Common myeloid progenitor, CD34-positive (primary cell): Measurements from ENCODE around the gene NR1H3.

Source experiments
- CTCF ChIA-PET: fragments of 350-600 bp; sonication (Branson Sonifier 250); formaldehyde crosslinking; loops from one replicate; lab custom pipeline; 2021; ENCODE audit warnings: antibody characterized with exemption; lab: Charles Lee
- POLR2A ChIA-PET: fragments of 350-600 bp; sonication (Branson Sonifier 250); formaldehyde crosslinking; loops from one replicate; lab custom pipeline; 2021; ENCODE audit warnings: antibody characterized with exemption; lab: Charles Lee
- DNase-seq, 3 donors: peaks; one replicate each; pipeline versions ENCODE4 v3.0.0 to v3.0.0-alpha.2; 2013
- H3K27ac ChIP-seq, 2 experiments: 1 replicate in 1 of 2; 2 replicates in 1 of 2; pipeline ENCODE4 v1.7.0; 2013; ENCODE audit warnings: inconsistent platforms in 2 of 2, low read length in 2 of 2, mild to moderate bottlenecking in 2 of 2, low read depth in 1 of 2, moderate library complexity in 1 of 2; ENCODE audit not compliant: severe bottlenecking in 2 of 2, insufficient read depth in 1 of 2, poor library complexity in 1 of 2
- H3K27me3 ChIP-seq, 5 experiments: replicated peaks in 2 of 5; 1 replicate in 3 of 5; 2 replicates in 2 of 5; pipeline versions ENCODE4 v1.6.1 to v1.7.0; 2013; ENCODE audit warnings: low read length in 4 of 5, mild to moderate bottlenecking in 2 of 5, moderate library complexity in 2 of 5, inconsistent platforms in 1 of 5; ENCODE audit not compliant: insufficient read depth in 5 of 5, control insufficient read depth in 4 of 5
- H3K36me3 ChIP-seq, 4 experiments: 1 replicate in 2 of 4; 2 replicates in 2 of 4; pipeline versions ENCODE4 v1.6.1 to v1.7.0; 2013; ENCODE audit warnings: low read length in 3 of 4, control low read depth in 1 of 4, mild to moderate bottlenecking in 1 of 4; ENCODE audit not compliant: control insufficient read depth in 4 of 4, insufficient read depth in 4 of 4
- H3K4me1 ChIP-seq, 4 experiments: 1 replicate in 3 of 4; 2 replicates in 1 of 4; pipeline versions ENCODE4 v1.6.1 to v1.7.1; 2013; ENCODE audit warnings: low read length in 3 of 4, mild to moderate bottlenecking in 3 of 4, control low read depth in 1 of 4, inconsistent platforms in 1 of 4, moderate library complexity in 1 of 4; ENCODE audit not compliant: control insufficient read depth in 4 of 4, insufficient read depth in 4 of 4; ENCODE audit errors: control extremely low read depth in 1 of 4
- H3K4me3 ChIP-seq, 7 experiments: 1 replicate in 4 of 7; 2 replicates in 3 of 7; pipeline versions ENCODE4 v1.5.1 to v1.7.0; 2013; ENCODE audit warnings: mild to moderate bottlenecking in 7 of 7, low read length in 6 of 7, moderate library complexity in 6 of 7, inconsistent platforms in 2 of 7, low read depth in 2 of 7, control low read depth in 1 of 7; ENCODE audit not compliant: insufficient read depth in 4 of 7, control insufficient read depth in 1 of 7; ENCODE audit errors: extremely low read depth in 1 of 7
- H3K9me3 ChIP-seq, 5 experiments: 1 replicate in 4 of 5; 2 replicates in 1 of 5; pipeline versions ENCODE4 v1.6.1 to v1.7.1; 2013; ENCODE audit warnings: low read length in 4 of 5, mild to moderate bottlenecking in 2 of 5, inconsistent platforms in 1 of 5, low read depth in 1 of 5, moderate library complexity in 1 of 5; ENCODE audit not compliant: control insufficient read depth in 4 of 5, insufficient read depth in 2 of 5; ENCODE audit errors: control extremely low read depth in 1 of 5
- WGBS: methylation state at CpG from one replicate; pipeline ENCODE4 v1.1.5; 2013; ENCODE audit not compliant: insufficient coverage; 5-methylcytosine and 5-hydroxymethylcytosine counted together

The NR1H3 gene

DNA sequence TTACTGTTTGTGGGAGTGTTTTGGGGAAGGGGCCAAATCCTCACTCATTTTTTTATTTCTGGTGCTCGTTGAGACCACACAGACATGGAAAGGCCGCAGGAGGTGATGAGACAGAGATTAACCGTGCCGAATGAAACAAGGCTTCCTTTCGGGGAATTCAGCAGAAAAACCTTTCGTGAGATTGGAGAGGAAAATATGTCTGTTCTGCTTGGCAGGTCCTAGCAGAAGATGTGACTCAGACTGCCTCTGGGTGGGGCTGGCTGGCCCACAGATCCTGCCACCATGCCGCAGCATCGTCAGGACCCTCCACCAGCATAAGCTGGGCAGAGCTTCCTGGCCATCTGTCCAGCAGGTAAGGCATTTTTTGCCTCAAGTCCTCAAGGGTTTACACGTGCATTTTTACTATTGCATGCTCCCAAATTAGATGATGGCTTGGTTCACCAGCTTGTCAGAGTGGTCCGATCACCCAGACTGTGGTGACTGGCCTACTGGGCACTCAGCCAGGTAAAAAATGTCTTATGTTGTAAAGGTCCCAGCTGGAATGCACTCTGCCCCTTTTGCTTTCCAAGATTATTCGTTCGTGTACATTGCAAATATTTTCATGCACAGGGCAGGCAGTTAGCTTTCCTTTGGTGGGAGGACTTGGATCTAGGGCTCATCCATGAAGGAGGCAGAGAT lies 41.5 kb upstream of the NR1H3 start:
- Histone ChIP-seq H3K4me1 (peaks cover 10 to 27% (median 23%) of the 10 kb centered on the region in 4 experiments), H3K36me3 (peaks cover 10 to 28% (median 16%) of the 10 kb centered on the region in 4 experiments), H3K4me3 (peak overlapping the region; percentile 15 to 95 (median 90)), H3K9me3 (no peaks in the 10 kb centered on the region), H3K27ac (peak overlapping the region in 1 of 2 experiments; percentile 87), H3K27me3 (no peaks in the 10 kb centered on the region)
- DNase-seq = peak; percentile 48 to 79 (median 70)
- ChIA-PET POLR2A (interaction anchor here (0.5 to 0.6 kb wide), 2 partner anchors 14 to 219 kb away, joined by 3 read pairs; no protein-coding TSS in a partner anchor), CTCF (interaction anchor here (1.0 to 6.5 kb wide), 9 partner anchors 12 to 43 kb away, joined by 3 to 41 read pairs (median 6); partner anchors contain the start of genes ACP2 and NR1H3)
- WGBS = 5% methylated on average over 10 of the region's 12 CpGs

DNA sequence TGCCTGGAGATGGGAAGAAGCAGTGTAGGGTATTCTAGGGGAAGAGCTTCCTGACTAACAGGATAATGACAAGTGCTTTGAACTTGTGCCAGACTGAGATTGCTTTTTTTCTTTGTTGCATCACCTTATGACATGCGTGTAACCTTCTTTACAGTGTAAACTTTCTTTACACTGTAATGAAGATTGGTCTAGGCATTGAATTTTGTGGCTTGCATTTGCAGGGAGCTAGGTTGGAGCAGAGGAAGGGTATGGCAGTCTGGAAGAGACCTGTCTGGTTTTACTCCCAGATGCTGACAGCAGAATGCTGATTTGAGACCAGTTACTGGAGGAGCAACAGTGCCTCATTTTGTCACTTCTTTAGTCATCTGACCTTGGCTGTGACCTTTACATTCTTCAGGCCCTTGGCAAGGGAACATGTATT lies 37.4 kb upstream of the NR1H3 start:
- CTCF ChIA-PET = interaction anchor here (0.6 to 6.5 kb wide), 5 partner anchors 14 to 128 kb away, joined by 3 to 41 read pairs (median 3); no protein-coding TSS in a partner anchor
- WGBS = no CpG with 5 or more reads among the region's 1 CpG
- no peak overlapping the region for H3K4me3 ChIP-seq
- H3K4me1 ChIP-seq = peaks cover 8 to 22% (median 14%) of the 10 kb centered on the region in 4 experiments
- POLR2A ChIA-PET = no interaction called here
- H3K36me3 ChIP-seq = peaks cover 10 to 40% (median 27%) of the 10 kb centered on the region in 4 experiments
- H3K27me3 ChIP-seq = no peaks in the 10 kb centered on the region
- no peak for DNase-seq
- H3K9me3 ChIP-seq = no peaks in the 10 kb centered on the region
- H3K27ac ChIP-seq = no peak overlapping the region

DNA sequence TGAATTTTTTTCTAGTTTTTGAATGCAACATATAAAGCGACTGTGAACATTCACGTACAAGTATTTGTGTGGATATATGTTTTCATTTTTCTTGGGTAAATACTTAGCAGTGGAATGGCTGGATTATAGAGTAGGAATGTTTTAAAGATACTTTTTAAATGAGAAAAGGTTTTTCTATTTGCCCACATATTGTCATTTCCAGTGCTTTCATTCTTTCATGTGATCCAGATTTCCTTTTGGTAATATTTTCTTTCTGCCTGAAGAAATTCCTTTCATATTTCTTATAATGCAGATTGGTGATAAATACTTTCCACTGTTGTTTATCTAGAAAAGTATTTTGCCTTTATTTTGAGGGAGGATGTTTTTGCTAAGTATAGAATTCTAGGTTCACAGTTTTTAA lies 35.1 kb upstream of the NR1H3 start:
- WGBS = 100% methylated on average over 2 of the region's 2 CpGs
- no peak for DNase-seq
- Histone ChIP-seq H3K4me1 (peaks cover 0 to 6% (median 0%) of the 10 kb centered on the region in 4 experiments), H3K4me3 (no peak overlapping the region), H3K27ac (no peak overlapping the region), H3K27me3 (no peaks in the 10 kb centered on the region), H3K9me3 (no peaks in the 10 kb centered on the region), H3K36me3 (peaks cover 10 to 47% (median 33%) of the 10 kb centered on the region in 4 experiments)
- POLR2A ChIA-PET = no interaction called here
- CTCF ChIA-PET = interaction anchor here (3.6 to 6.5 kb wide), 2 partner anchors 11 to 44 kb away, joined by 14 to 41 read pairs; no protein-coding TSS in a partner anchor

DNA sequence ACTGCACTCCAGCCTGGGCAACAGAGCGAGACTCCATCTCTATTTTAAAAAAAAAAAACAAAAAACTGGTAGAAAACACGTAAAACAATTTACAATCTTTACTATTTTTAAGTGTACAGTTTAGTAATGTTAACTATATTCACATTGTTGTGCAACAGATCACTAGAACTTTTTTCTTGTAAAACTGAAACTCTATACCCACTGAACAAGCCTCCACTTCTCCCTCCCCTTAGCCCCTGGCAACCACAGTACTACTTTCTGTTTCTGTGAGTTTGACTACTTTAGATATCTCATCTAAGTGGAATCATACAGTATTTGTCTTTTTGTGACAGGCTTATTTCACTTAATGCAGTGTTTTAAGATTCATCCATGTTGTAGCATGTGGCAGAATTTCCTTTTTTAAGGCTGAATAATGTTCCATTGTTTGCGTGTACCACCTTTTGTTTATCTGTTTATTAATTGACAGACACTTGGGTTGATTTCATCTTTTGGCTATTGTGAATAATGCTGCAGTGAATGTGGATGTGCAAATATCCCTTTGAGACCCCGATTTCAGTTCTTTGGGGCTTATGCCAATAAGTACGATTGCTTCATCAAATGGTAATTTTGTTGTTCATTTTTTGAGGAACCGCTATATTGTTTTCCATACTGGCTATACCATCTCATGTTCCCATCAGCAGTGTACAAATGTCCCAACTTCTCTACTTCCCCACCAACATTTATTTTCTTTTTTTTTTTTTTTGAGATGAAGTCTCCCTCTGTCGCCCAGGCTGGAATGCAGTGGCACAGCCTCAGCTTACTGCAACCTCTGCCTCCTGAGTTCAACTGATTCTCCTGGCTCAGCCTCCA lies 32.0 kb upstream of the NR1H3 start:
- H3K36me3 ChIP-seq = peaks cover 0 to 46% (median 26%) of the 10 kb centered on the region in 4 experiments
- POLR2A ChIA-PET = no interaction called here
- DNase-seq = no peak
- CTCF ChIA-PET = interaction anchor here (0.6 kb wide), 1 partner anchor 550 kb away, joined by 3 read pairs; no protein-coding TSS in a partner anchor
- no peak overlapping the region for H3K4me3 ChIP-seq
- no peaks in the 10 kb centered on the region for H3K4me1 ChIP-seq
- no peak overlapping the region for H3K27ac ChIP-seq
- no peaks in the 10 kb centered on the region for H3K27me3 ChIP-seq
- H3K9me3 ChIP-seq = no peaks in the 10 kb centered on the region
- 96% methylated on average over 5 of the region's 7 CpGs for WGBS

DNA sequence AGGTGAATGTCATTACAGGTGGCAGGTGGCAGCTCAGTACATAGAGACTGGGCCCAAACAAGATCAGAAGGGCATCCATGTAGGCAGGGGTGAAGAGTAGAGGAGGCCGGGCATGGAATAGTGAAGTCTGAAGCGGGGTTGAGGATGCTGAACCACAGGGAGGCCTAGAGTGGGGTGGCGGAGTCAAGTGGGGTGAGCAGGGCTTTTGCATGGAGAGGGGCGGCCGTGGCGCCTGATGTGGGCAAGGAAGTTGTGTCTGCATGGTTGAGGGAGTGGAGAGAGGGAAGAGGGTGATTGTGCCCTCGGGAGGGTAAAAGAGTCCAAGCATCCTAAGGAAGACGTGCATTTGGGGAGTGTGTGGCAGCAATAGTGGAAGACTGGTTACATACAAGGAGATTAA lies 28.6 kb upstream of the NR1H3 start:
- ChIA-PET POLR2A (no interaction called here), CTCF (interaction anchor here (0.7 to 5.1 kb wide), 2 partner anchors 14 to 16 kb away, joined by 3 to 20 read pairs; partner anchors contain the start of gene DDB2)
- H3K4me1 ChIP-seq = peaks cover 0 to 3% (median 1%) of the 10 kb centered on the region in 4 experiments
- H3K4me3 ChIP-seq = no peak overlapping the region
- H3K27me3 ChIP-seq = no peaks in the 10 kb centered on the region
- no peaks in the 10 kb centered on the region for H3K9me3 ChIP-seq
- no peak for DNase-seq
- 95% methylated on average over 8 of the region's 8 CpGs for WGBS
- no peak overlapping the region for H3K27ac ChIP-seq
- H3K36me3 ChIP-seq = peaks cover 5 to 46% (median 24%) of the 10 kb centered on the region in 4 experiments

DNA sequence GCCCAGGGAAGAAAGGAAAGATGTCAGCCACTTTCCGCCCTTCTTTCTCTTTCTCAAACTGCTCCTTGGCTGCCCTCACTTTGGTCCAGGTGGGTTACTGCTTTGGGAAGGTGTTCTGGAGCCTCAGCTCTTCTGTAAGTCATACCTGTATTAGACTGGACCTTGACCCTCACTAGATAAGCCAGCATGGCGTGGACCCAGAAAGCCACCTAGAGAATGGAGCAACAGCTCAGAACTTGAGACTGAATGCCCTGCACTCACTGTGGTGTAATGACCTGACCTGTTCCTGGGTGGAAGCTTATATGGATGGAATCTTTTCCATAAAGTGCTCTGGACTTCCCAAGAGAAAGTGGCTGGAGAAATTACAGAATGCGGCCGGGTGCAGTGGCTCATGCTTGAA lies 24.7 kb upstream of the NR1H3 start:
- no peaks in the 10 kb centered on the region for H3K9me3 ChIP-seq
- no peak overlapping the region for H3K4me3 ChIP-seq
- POLR2A ChIA-PET = interaction anchor here (1.4 to 2.7 kb wide), 2 partner anchors 16 to 26 kb away, joined by 4 to 14 read pairs; partner anchors contain the start of genes ACP2 and NR1H3
- peaks cover 8 to 62% (median 25%) of the 10 kb centered on the region in 4 experiments for H3K36me3 ChIP-seq
- no peak overlapping the region for H3K27ac ChIP-seq
- no peaks in the 10 kb centered on the region for H3K27me3 ChIP-seq
- 90% methylated on average over 3 of the region's 4 CpGs for WGBS
- peaks cover 0 to 15% (median 7%) of the 10 kb centered on the region in 4 experiments for H3K4me1 ChIP-seq
- DNase-seq = no peak
- CTCF ChIA-PET = interaction anchor here (0.7 to 7.4 kb wide), 17 partner anchors 8 to 1129 kb away, joined by 3 to 64 read pairs (median 6); partner anchors contain the start of genes ACP2, DDB2 and NR1H3
